HG03354 (cell line): ENCODE measurements around the gene CHD6.
"Not testable (repeated sequence)": the region's sequence is repeated elsewhere in the genome, so short reads cannot be mapped to it uniquely, and the experiment has no call there.

Source experiments
- ATAC-seq: cut with Tn5 transposase; IDR thresholded peaks from one replicate; pipeline ENCODE4 v1.9.1; 2021; ENCODE audit warnings: mild to moderate bottlenecking; ENCODE audit not compliant: unreplicated experiment, poor library complexity, severe bottlenecking

The CHD6 gene

GRCh38 chr20:41552295-41553068 lies 65.7 kb downstream of the CHD6 start:
- ATAC-seq: no peak

GRCh38 chr20:41551011-41551705 lies 67.0 kb downstream of the CHD6 start:
- ATAC-seq: no peak

GRCh38 chr20:41547221-41547620 lies 71.0 kb downstream of the CHD6 start:
- no peak for ATAC-seq

GRCh38 chr20:41546535-41546934 lies 71.6 kb downstream of the CHD6 start:
- ATAC-seq: no peak

- ATAC-seq: no peak
Measured at GRCh38 chr20:41544472-41544871, 73.7 kb downstream of the CHD6 start.

- no peak for ATAC-seq
Measured at GRCh38 chr20:41540918-41541317, 77.3 kb downstream of the CHD6 start.

- no peak for ATAC-seq
Measured at GRCh38 chr20:41540459-41540858, 77.7 kb downstream of the CHD6 start.

- ATAC-seq: no peak
Measured at GRCh38 chr20:41538810-41539596, 79.2 kb downstream of the CHD6 start.

GRCh38 chr20:41537865-41538264 lies 80.3 kb downstream of the CHD6 start:
- no peak for ATAC-seq

- not testable (repeated sequence) for ATAC-seq
Measured at GRCh38 chr20:41535551-41535950, 82.6 kb downstream of the CHD6 start.

GRCh38 chr20:41534842-41535241 lies 83.3 kb downstream of the CHD6 start:
- no peak for ATAC-seq

- no peak for ATAC-seq
Measured at GRCh38 chr20:41534170-41534569, 84.0 kb downstream of the CHD6 start.

- no peak for ATAC-seq
Measured at GRCh38 chr20:41533537-41534136, 84.5 kb downstream of the CHD6 start.

- no peak for ATAC-seq
Measured at GRCh38 chr20:41532935-41533334, 85.2 kb downstream of the CHD6 start.

GRCh38 chr20:41531518-41532275 lies 86.5 kb downstream of the CHD6 start:
- ATAC-seq: no peak

GRCh38 chr20:41530923-41531322 lies 87.3 kb downstream of the CHD6 start:
- no peak for ATAC-seq

GRCh38 chr20:41526327-41526726 lies 91.8 kb downstream of the CHD6 start:
- no peak for ATAC-seq

- no peak for ATAC-seq
Measured at GRCh38 chr20:41524980-41525613, 93.1 kb downstream of the CHD6 start.

GRCh38 chr20:41523857-41524256 lies 94.3 kb downstream of the CHD6 start:
- ATAC-seq: no peak
